K562 (cell line): ENCODE results near the gene RGL4. TPM values are rescaled to one million over a fixed set of nuclear protein-coding genes. Genes with fewer than 3 reads are reported as not detected.

Source experiments
- ATAC-seq: fragments of 200-7000 bp; cut with Tn5 transposase; 3 replicates; pipeline ENCODE4 v1.9.1; 2020; ENCODE audit warnings: moderate library complexity
- BruUV-seq: library from RNA; stranded (reverse); fragments of 400-500 nt; replicated peaks from 2 replicates; lab custom pipeline; 2021; lab: Mats Ljungman, UMichigan
- CTCF ChIA-PET: fragments of 300-600 bp; formaldehyde crosslinking; extraction: SDS; loops from one replicate; lab custom pipeline; 2021; ENCODE audit warnings: low intra/inter-chr PET ratio; lab: Yijun Ruan, JAX
- POLR2A ChIA-PET: fragments of 300-600, 350-650 bp; sonication (Branson Sonifier 250); formaldehyde crosslinking; extraction: SDS; loops from one replicate; lab custom pipeline; 2021; ENCODE audit warnings: antibody characterized with exemption, inconsistent platforms; lab: Yijun Ruan, JAX
- DNase-seq, 4 experiments: peaks; one replicate each; pipeline versions ENCODE4 v3.0.0 to v3.0.0-alpha.2; 2011 to 2018; ENCODE audit warnings: low spot score in 3 of 4, mixed read lengths in 3 of 4; ENCODE audit errors: extremely low read depth in 1 of 4
- FAIRE-seq: peaks from 2 replicates; lab custom pipeline; 2011; peaks lifted over from hg19 to GRCh38; lab: Jason Lieb, UNC
- H2AFZ ChIP-seq: 2 replicates; pipeline ENCODE4 v1.6.0; 2011; ENCODE audit warnings: low read depth, low read length, control low read depth, inconsistent platforms
- H3K27ac ChIP-seq: fragments of 200-600 bp; 3 replicates; pipeline ENCODE4 v1.8.0; 2011; ENCODE audit warnings: low read depth, mild to moderate bottlenecking, control low read depth, inconsistent platforms, low read length, moderate library complexity, mixed read lengths; ENCODE audit errors: extremely low read depth
- H3K27me3 ChIP-seq, 2 experiments: fragments of 300-600 bp in 1 of 2; 2 replicates in 1 of 2; 3 replicates in 1 of 2; pipeline versions ENCODE4 v1.6.0 to v1.8.0; 2011; ENCODE audit warnings: inconsistent platforms in 2 of 2, low read length in 2 of 2, mild to moderate bottlenecking in 1 of 2, mixed read lengths in 1 of 2, moderate library complexity in 1 of 2; ENCODE audit not compliant: control insufficient read depth in 2 of 2, insufficient read depth in 2 of 2
- H3K36me3 ChIP-seq: fragments of 300-600 bp; 3 replicates; pipeline ENCODE4 v1.8.0; 2011; ENCODE audit warnings: mild to moderate bottlenecking, low read length, inconsistent platforms; ENCODE audit not compliant: control insufficient read depth, insufficient read depth
- H3K4me1 ChIP-seq, 2 experiments: fragments of 200-600 bp in 1 of 2; replicated peaks in 1 of 2; 2 replicates in 1 of 2; 3 replicates in 1 of 2; pipeline versions ENCODE4 v1.5.1 to v1.8.0; 2011; ENCODE audit warnings: inconsistent platforms in 2 of 2, low read length in 2 of 2, mild to moderate bottlenecking in 1 of 2, mixed read lengths in 1 of 2, moderate library complexity in 1 of 2; ENCODE audit not compliant: control insufficient read depth in 2 of 2, insufficient read depth in 2 of 2
- H3K4me2 ChIP-seq: 2 replicates; pipeline ENCODE4 v1.6.1; 2011; ENCODE audit warnings: low read length, control low read depth, inconsistent platforms, mixed read lengths; ENCODE audit not compliant: insufficient read depth
- H3K4me3 ChIP-seq: fragments of 200-600 bp; sonication (generic), shearing (Covaris generic); 2 replicates; pipeline ENCODE4 v1.5.1; 2016; ENCODE audit warnings: control low read depth, inconsistent platforms
- H3K79me2 ChIP-seq: fragments of 200-600 bp; 3 replicates; pipeline ENCODE4 v1.8.0; 2011; ENCODE audit warnings: low read length, inconsistent platforms; ENCODE audit not compliant: control insufficient read depth, insufficient read depth
- H3K9ac ChIP-seq, 2 experiments: 2 replicates each; pipeline versions ENCODE4 v1.6.0 to v1.6.1; 2011; ENCODE audit warnings: low read depth in 2 of 2, low read length in 2 of 2, control low read depth in 1 of 2, inconsistent platforms in 1 of 2, mild to moderate bottlenecking in 1 of 2, mixed read lengths in 1 of 2; ENCODE audit not compliant: insufficient read depth in 1 of 2
- H3K9me1 ChIP-seq: one replicate; pipeline ENCODE4 v1.6.0; 2011; ENCODE audit warnings: inconsistent platforms, mild to moderate bottlenecking, low read length, moderate library complexity; ENCODE audit not compliant: control insufficient read depth, insufficient read depth
- H3K9me3 ChIP-seq: replicated peaks from 2 replicates; pipeline ENCODE4 v1.5.1; 2011; ENCODE audit warnings: low read depth, low read length, inconsistent platforms; ENCODE audit not compliant: control insufficient read depth, insufficient read depth
- H4K20me1 ChIP-seq: replicated peaks from 2 replicates; pipeline ENCODE4 v1.6.1; 2011; ENCODE audit warnings: low read length, inconsistent platforms, mixed read lengths; ENCODE audit not compliant: control insufficient read depth, insufficient read depth
- CBFB ChIP-seq: sonication (generic); formaldehyde crosslinking; IDR thresholded peaks from 2 replicates; pipeline ENCODE4 v1.4.0; 2020; ENCODE audit warnings: mild to moderate bottlenecking, missing genetic modification reagents
- DMBX1 ChIP-seq: fragments of 250-450 bp; sonication (Bioruptor Pico); IDR thresholded peaks from 2 replicates; pipeline ENCODE4 v1.8.0; 2022; ENCODE audit warnings: inconsistent platforms, mild to moderate bottlenecking, moderate library complexity, borderline replicate concordance
- HDAC6 ChIP-seq: IDR thresholded peaks from 2 replicates; pipeline ENCODE4 v1.6.1; 2012; ENCODE audit warnings: low read depth, mild to moderate bottlenecking, control low read depth, inconsistent platforms, low read length, moderate library complexity
- HOMEZ ChIP-seq: fragments of 250-450 bp; sonication (Bioruptor Pico); IDR thresholded peaks from 2 replicates; pipeline ENCODE4 v1.4.0; 2020; ENCODE audit warnings: mild to moderate bottlenecking, moderate library complexity
- IRF2 ChIP-seq: sonication (generic); formaldehyde crosslinking; IDR thresholded peaks from 2 replicates; pipeline ENCODE4 v1.8.1; 2022; ENCODE audit warnings: mild to moderate bottlenecking, missing genetic modification reagents
- MCM7 ChIP-seq, 2 experiments: fragments of 450-650 bp; IDR thresholded peaks; 2 replicates each; pipeline ENCODE4 v1.6.1; 2016 to 2018
- POU5F1 ChIP-seq: fragments of 150-350 bp; IDR thresholded peaks from 2 replicates; pipeline ENCODE4 v1.6.1; 2014; ENCODE audit warnings: borderline replicate concordance, low read length, low read depth, mild to moderate bottlenecking; ENCODE audit not compliant: partially characterized antibody
- PTBP1 ChIP-seq: fragments of 200-400 bp; formaldehyde crosslinking; IDR thresholded peaks from 2 replicates; pipeline ENCODE4 v1.6.1; 2017; ENCODE audit warnings: low read depth, low read length
- RCOR1 ChIP-seq, 2 experiments: IDR thresholded peaks; 2 replicates each; pipeline ENCODE4 v1.6.1; 2012; ENCODE audit warnings: low read depth in 2 of 2, low read length in 2 of 2, borderline replicate concordance in 1 of 2, improper control_type of control experiment in 1 of 2
- THRAP3 ChIP-seq: fragments of 450-650 bp; IDR thresholded peaks from 2 replicates; pipeline ENCODE4 v1.6.1; 2016; ENCODE audit warnings: mild to moderate bottlenecking, inconsistent platforms, borderline replicate concordance
- YBX1 ChIP-seq: fragments of 450-650 bp; IDR thresholded peaks from 2 replicates; pipeline ENCODE4 v1.7.1; 2016; ENCODE audit warnings: mild to moderate bottlenecking
- ZSCAN32 ChIP-seq: fragments of 450-650 bp; formaldehyde crosslinking; IDR thresholded peaks from 2 replicates; pipeline ENCODE4 v1.4.0; 2020; ENCODE audit warnings: mild to moderate bottlenecking, moderate library complexity
- in situ Hi-C: fragments of 300-500 bp; cut with MboI; formaldehyde crosslinking; loops from 4 replicates; pipeline ENCODE4 v1.15.0; 2018; ENCODE audit warnings: inconsistent platforms, mixed read lengths
- intact Hi-C: fragments of 100-400 bp; cut with micrococcal nuclease; formaldehyde crosslinking; loops from 2 replicates; pipeline ENCODE4 v1.14.2; 2022
- polyA plus RNA-seq, 8 experiments: library from polyadenylated mRNA; depleted of rRNA in 4 of 8; stranded (reverse) in 5 of 8; unstranded in 3 of 8; fragments of >200 nt; fragmentation: Nextera tagmentation in 2 of 8; fragmentation: Illumina TruSeq in 1 of 8; extraction: Ambion mirVana in 2 of 8; extraction: Trizol in 1 of 8; gene quantifications; 2 replicates each; pipeline versions ENCODE4 v1.2.1 to v1.2.3, GENCODE V29; 2011 to 2014; ENCODE audit warnings: inconsistent platforms in 1 of 8, missing spikeins in 1 of 8
- total RNA-seq, 7 experiments: library from RNA; depleted of rRNA in 6 of 7; stranded (reverse); fragments of >200 nt in 6 of 7; fragmentation: Illumina TruSeq in 2 of 7; extraction: Trizol in 2 of 7; gene quantifications; 2 replicates each; pipeline versions ENCODE4 v1.2.1 to v1.2.3, GENCODE V29; 2011 to 2021; ENCODE audit warnings: low replicate concordance in 1 of 7

RGL4 gene
- total and polyA plus RNA-seq, 9 of the 15 experiments (the other 6 are each of a cell fraction or from before 2014, with no cell fraction given), result not detected

GRCh38 chr22:23737696-23738095 lies 46.9 kb downstream of the RGL4 start:
- H3K27ac ChIP-seq, result no peak overlapping the region
- H3K9ac ChIP-seq, result no peak overlapping the region
- peaks cover 3% of the 10 kb centered on the region; the same call in 1 of the 3 replicates for H3K36me3 ChIP-seq
- H3K27me3 ChIP-seq, result no peaks in the 10 kb centered on the region
- H3K4me2 ChIP-seq, result no peak overlapping the region
- no peaks in the 10 kb centered on the region for H3K9me3 ChIP-seq
- no peak overlapping the region for H3K4me3 ChIP-seq
- FAIRE-seq, result no peak
- ChIA-PET CTCF (no interaction called here), POLR2A (interaction anchor here (1.9 kb wide), 1 partner anchor 11 kb away, joined by 6 read pairs; no protein-coding TSS in a partner anchor)
- intact Hi-C loops (no loop called here), in situ Hi-C loops (no loop called here)
- no TSS peak for BruUV-seq
- ATAC-seq, result no peak
- H4K20me1 ChIP-seq, result no peaks in the 10 kb centered on the region
- H3K4me1 ChIP-seq, result no peaks in the 10 kb centered on the region; a peak in 1 of 5 replicates
- H2AFZ ChIP-seq, result no peak overlapping the region
- TF ChIP-seq HOMEZ (CRISPR knock-in tag), result no peak
- no peak for TF ChIP-seq THRAP3
- no peak for TF ChIP-seq MCM7 (IDR thresholded peaks at IDR 0.05)
- no peak for TF ChIP-seq POU5F1
- TF ChIP-seq DMBX1, result no peak
- TF ChIP-seq PTBP1, result no peak
- TF ChIP-seq HDAC6, result no peak
- TF ChIP-seq IRF2, result no peak
- TF ChIP-seq ZSCAN32 (CRISPR knock-in tag), result no peak
- no peak for TF ChIP-seq CBFB (CRISPR knock-in tag)
- TF ChIP-seq RCOR1 (IDR thresholded peaks at IDR 0.05; ENCODE audit: borderline replicate concordance in 1 of 2, low read depth in 2 of 2, low read length in 2 of 2), result no peak
- TF ChIP-seq YBX1, result no peak
- no peaks in the 10 kb centered on the region for H3K9me1 ChIP-seq
- DNase-seq, result no peak
- no peaks in the 10 kb centered on the region for H3K79me2 ChIP-seq
